Mesenchymal stem cell (in vitro differentiated cells and primary cell): ENCODE data around the gene LDB2.

Experiments used
- DNase-seq: peaks from one replicate; pipeline ENCODE4 v3.0.0-alpha.2; 2013
- H2AFZ ChIP-seq: one replicate; pipeline ENCODE4 v1.6.1; 2013; ENCODE audit warnings: low read depth, mild to moderate bottlenecking, control low read depth, inconsistent platforms, low read length, moderate library complexity
- H2AK5ac ChIP-seq: 2 replicates; pipeline ENCODE4 v1.6.1; 2013; ENCODE audit warnings: low read length, moderate library complexity, mild to moderate bottlenecking, inconsistent platforms; ENCODE audit not compliant: severe bottlenecking
- H2BK120ac ChIP-seq: one replicate; pipeline ENCODE4 v1.6.1; 2013; ENCODE audit warnings: low read depth, mild to moderate bottlenecking, inconsistent platforms, low read length, moderate library complexity
- H2BK12ac ChIP-seq, 2 experiments: one replicate each; pipeline ENCODE4 v1.6.1; 2013; ENCODE audit warnings: inconsistent platforms in 2 of 2, low read length in 2 of 2, mild to moderate bottlenecking in 2 of 2, moderate library complexity in 2 of 2, control low read depth in 1 of 2
- H2BK15ac ChIP-seq: one replicate; pipeline ENCODE4 v1.6.1; 2013; ENCODE audit warnings: mild to moderate bottlenecking, low read depth, inconsistent platforms; ENCODE audit not compliant: poor library complexity, severe bottlenecking
- H2BK5ac ChIP-seq: 2 replicates; pipeline ENCODE4 v1.6.1; 2013; ENCODE audit warnings: low read depth, mild to moderate bottlenecking, low read length, control low read depth, inconsistent platforms; ENCODE audit not compliant: poor library complexity, severe bottlenecking
- H3K14ac ChIP-seq, 2 experiments: one replicate each; pipeline ENCODE4 v1.6.1; 2013; ENCODE audit warnings: inconsistent platforms in 2 of 2, low read length in 2 of 2, control low read depth in 1 of 2, mild to moderate bottlenecking in 1 of 2, moderate library complexity in 1 of 2
- H3K18ac ChIP-seq, 2 experiments: one replicate each; pipeline ENCODE4 v1.6.1; 2013; ENCODE audit warnings: inconsistent platforms in 2 of 2, low read length in 2 of 2, control low read depth in 1 of 2, low read depth in 1 of 2, mild to moderate bottlenecking in 1 of 2
- H3K23ac ChIP-seq, 2 experiments: one replicate each; pipeline ENCODE4 v1.6.1; 2013; ENCODE audit warnings: inconsistent platforms in 2 of 2, low read length in 2 of 2, mild to moderate bottlenecking in 2 of 2, moderate library complexity in 2 of 2, control low read depth in 1 of 2
- H3K27ac ChIP-seq: 2 replicates; pipeline ENCODE4 v1.5.1; 2013; ENCODE audit warnings: mild to moderate bottlenecking, moderate library complexity, low read length, control low read depth, inconsistent platforms; ENCODE audit not compliant: poor library complexity, severe bottlenecking
- H3K27me3 ChIP-seq, 2 experiments: 2 replicates each; pipeline versions ENCODE4 v1.6.1 to v1.7.0; 2013; ENCODE audit warnings: low read length in 2 of 2, mild to moderate bottlenecking in 2 of 2, moderate library complexity in 2 of 2, control low read depth in 1 of 2, inconsistent platforms in 1 of 2; ENCODE audit not compliant: control insufficient read depth in 1 of 2, insufficient read depth in 1 of 2
- H3K36me3 ChIP-seq, 2 experiments: 2 replicates each; pipeline versions ENCODE4 v1.6.1 to v1.7.0; 2013; ENCODE audit warnings: low read length in 2 of 2, control low read depth in 1 of 2, inconsistent platforms in 1 of 2, low read depth in 1 of 2, mild to moderate bottlenecking in 1 of 2; ENCODE audit not compliant: insufficient read depth in 2 of 2, control insufficient read depth in 1 of 2
- H3K4ac ChIP-seq, 2 experiments: one replicate each; pipeline ENCODE4 v1.6.1; 2013; ENCODE audit warnings: inconsistent platforms in 2 of 2, low read length in 2 of 2, mild to moderate bottlenecking in 2 of 2, moderate library complexity in 2 of 2, control low read depth in 1 of 2, low read depth in 1 of 2
- H3K4me1 ChIP-seq: 2 replicates; pipeline ENCODE4 v1.6.1; 2013; ENCODE audit warnings: low read depth, low read length, control low read depth; ENCODE audit not compliant: control insufficient read depth, insufficient read depth
- H3K4me2 ChIP-seq: 2 replicates; pipeline ENCODE4 v1.6.1; 2013; ENCODE audit warnings: low read length, mild to moderate bottlenecking, inconsistent platforms; ENCODE audit not compliant: poor library complexity, severe bottlenecking
- H3K4me3 ChIP-seq, 2 experiments: 2 replicates each; pipeline versions ENCODE4 v1.5.1 to v1.7.0; 2013; ENCODE audit warnings: low read length in 2 of 2, mild to moderate bottlenecking in 2 of 2, control low read depth in 1 of 2, low read depth in 1 of 2; ENCODE audit not compliant: insufficient read depth in 1 of 2
- H3K79me1 ChIP-seq: replicated peaks from 2 replicates; pipeline ENCODE4 v1.6.1; 2013; ENCODE audit warnings: mild to moderate bottlenecking, control low read depth, low read length, inconsistent platforms; ENCODE audit not compliant: poor library complexity, severe bottlenecking
- H3K9ac ChIP-seq: 2 replicates; pipeline ENCODE4 v1.7.0; 2013; ENCODE audit warnings: mild to moderate bottlenecking, low read length, moderate library complexity
- H3K9me3 ChIP-seq: 2 replicates; pipeline ENCODE4 v1.7.0; 2013; ENCODE audit warnings: mild to moderate bottlenecking, low read length; ENCODE audit not compliant: control insufficient read depth
- H4K8ac ChIP-seq: one replicate; pipeline ENCODE4 v1.6.1; 2013; ENCODE audit warnings: inconsistent platforms, mild to moderate bottlenecking, low read length, moderate library complexity
- H4K91ac ChIP-seq: one replicate; pipeline ENCODE4 v1.6.1; 2013; ENCODE audit warnings: mild to moderate bottlenecking, low read length, inconsistent platforms
- WGBS: methylation state at CpG from one replicate; pipeline ENCODE4 v1.1.7; 2013; ENCODE audit warnings: mixed read lengths; 5-methylcytosine and 5-hydroxymethylcytosine counted together

LDB2 gene

GRCh38 chr4:16464651-16465050, 433.8 kb downstream of the LDB2 start:
- Histone ChIP-seq H3K4me3 (no peak overlapping the region), H3K9ac (no peak overlapping the region), H3K14ac (no peak overlapping the region), H4K8ac (no peak overlapping the region), H3K4me1 (no peaks in the 10 kb centered on the region), H3K27me3 (no peaks in the 10 kb centered on the region), H2BK15ac (no peak overlapping the region), H3K4ac (no peak overlapping the region), H3K36me3 (no peaks in the 10 kb centered on the region), H2AFZ (no peak overlapping the region), H2BK12ac (no peak overlapping the region), H3K27ac (no peak overlapping the region), H3K18ac (no peak overlapping the region), H4K91ac (no peak overlapping the region), H2BK120ac (no peak overlapping the region), H3K23ac (no peak overlapping the region), H2BK5ac (no peak overlapping the region), H3K79me1 (no peaks in the 10 kb centered on the region), H2AK5ac (no peak overlapping the region), H3K4me2 (no peak overlapping the region), H3K9me3 (no peaks in the 10 kb centered on the region)
- DNase-seq, result no peak
- WGBS, result 90% methylated on average over 2 of the region's 2 CpGs

DNA sequence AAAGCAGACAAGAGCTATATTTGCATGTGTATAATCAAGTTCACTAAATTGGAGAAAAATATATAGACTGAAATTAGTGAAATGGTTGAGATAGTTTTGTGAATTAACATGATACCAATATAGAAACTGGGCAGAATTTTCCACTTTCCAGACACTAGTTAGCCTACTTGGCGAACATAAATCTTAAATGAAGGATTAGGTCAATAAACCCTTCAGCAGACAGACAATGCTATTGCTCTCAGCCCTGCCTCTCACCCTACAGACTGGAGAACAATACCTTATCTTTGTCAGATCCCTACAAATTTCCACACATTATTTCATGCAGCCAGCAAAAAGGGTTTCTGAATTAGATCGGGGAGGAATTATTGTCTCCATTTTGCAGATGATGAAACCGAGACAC, 435.8 kb downstream of the LDB2 start:
- no peaks in the 10 kb centered on the region for H3K4me1 ChIP-seq
- H3K4ac ChIP-seq, result no peak overlapping the region
- H3K23ac ChIP-seq, result no peak overlapping the region
- H3K9ac ChIP-seq, result no peak overlapping the region
- no peaks in the 10 kb centered on the region for H3K9me3 ChIP-seq
- H4K8ac ChIP-seq, result no peak overlapping the region
- H2AK5ac ChIP-seq, result no peak overlapping the region
- no peak overlapping the region for H2BK120ac ChIP-seq
- no peaks in the 10 kb centered on the region for H3K36me3 ChIP-seq
- H3K79me1 ChIP-seq, result no peaks in the 10 kb centered on the region
- H3K14ac ChIP-seq, result no peak overlapping the region
- H3K18ac ChIP-seq, result no peak overlapping the region
- no peak for DNase-seq
- H3K27me3 ChIP-seq, result no peaks in the 10 kb centered on the region
- H4K91ac ChIP-seq, result no peak overlapping the region
- no peak overlapping the region for H2BK15ac ChIP-seq
- H2BK5ac ChIP-seq, result no peak overlapping the region
- H2AFZ ChIP-seq, result no peak overlapping the region
- no peak overlapping the region for H3K4me3 ChIP-seq
- H2BK12ac ChIP-seq, result no peak overlapping the region
- no peak overlapping the region for H3K4me2 ChIP-seq
- 62% methylated on average over 2 of the region's 3 CpGs for WGBS
- H3K27ac ChIP-seq, result no peak overlapping the region

DNA sequence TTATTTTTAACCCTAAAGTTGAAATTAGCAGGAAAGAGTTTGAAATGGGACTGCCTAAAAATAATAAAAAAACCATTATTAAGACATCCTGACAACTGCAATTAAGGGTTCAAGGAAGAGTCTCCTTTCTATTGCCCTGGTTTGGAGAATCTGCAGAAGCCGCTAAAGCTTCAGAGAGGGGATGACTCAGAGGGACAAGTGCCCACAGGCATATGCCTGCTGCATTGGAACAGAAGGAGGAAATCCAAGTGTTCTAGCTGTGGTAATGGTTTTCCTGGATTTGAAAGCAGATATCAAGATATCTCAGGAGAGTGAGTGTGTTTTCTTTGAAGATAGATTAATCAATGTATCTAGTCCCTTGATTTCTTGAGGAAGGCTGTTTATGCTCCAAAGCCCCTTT, 437.1 kb downstream of the LDB2 start:
- no peaks in the 10 kb centered on the region for H3K36me3 ChIP-seq

GRCh38 chr4:16457944-16458343, 440.5 kb downstream of the LDB2 start:
- no peak overlapping the region for H4K91ac ChIP-seq
- H3K4me1 ChIP-seq, result no peaks in the 10 kb centered on the region
- no peaks in the 10 kb centered on the region for H3K9me3 ChIP-seq
- no peak overlapping the region for H3K23ac ChIP-seq
- H2AFZ ChIP-seq, result no peak overlapping the region
- H3K18ac ChIP-seq, result no peak overlapping the region
- H3K27ac ChIP-seq, result no peak overlapping the region
- no peak overlapping the region for H2AK5ac ChIP-seq
- 77% methylated on average over 4 of the region's 4 CpGs for WGBS
- H3K4me3 ChIP-seq, result no peak overlapping the region
- no peak overlapping the region for H2BK5ac ChIP-seq
- no peak for DNase-seq
- H3K4me2 ChIP-seq, result no peak overlapping the region
- H4K8ac ChIP-seq, result no peak overlapping the region
- H2BK12ac ChIP-seq, result no peak overlapping the region
- no peak overlapping the region for H2BK15ac ChIP-seq
- no peak overlapping the region for H3K4ac ChIP-seq
- no peak overlapping the region for H3K9ac ChIP-seq
- no peaks in the 10 kb centered on the region for H3K36me3 ChIP-seq
- no peaks in the 10 kb centered on the region for H3K79me1 ChIP-seq
- no peak overlapping the region for H2BK120ac ChIP-seq
- no peaks in the 10 kb centered on the region for H3K27me3 ChIP-seq
- no peak overlapping the region for H3K14ac ChIP-seq

More for the DNA sequence above, 437.1 kb downstream of the LDB2 start:
- Histone ChIP-seq H2BK120ac (no peak overlapping the region), H3K27ac (no peak overlapping the region), H3K4ac (no peak overlapping the region), H3K18ac (no peak overlapping the region), H2BK15ac (no peak overlapping the region), H3K14ac (no peak overlapping the region), H3K4me2 (no peak overlapping the region), H3K27me3 (no peaks in the 10 kb centered on the region), H3K9me3 (no peaks in the 10 kb centered on the region), H2AK5ac (no peak overlapping the region), H2AFZ (no peak overlapping the region), H3K4me1 (no peaks in the 10 kb centered on the region), H4K8ac (no peak overlapping the region), H4K91ac (no peak overlapping the region), H3K23ac (no peak overlapping the region), H2BK12ac (no peak overlapping the region), H3K9ac (no peak overlapping the region), H3K4me3 (no peak overlapping the region), H3K79me1 (no peaks in the 10 kb centered on the region), H2BK5ac (no peak overlapping the region)
- WGBS, result 60% methylated on average over 1 of the region's 1 CpG
- peak; percentile 4 for DNase-seq
